Measurements from ENCODE around the gene GADD45GIP1.

Gene GADD45GIP1

GRCh38 chr19:12956446-12957388, at the start of gene GADD45GIP1:
Gene GADD45GIP1 (minus strand): TSS chr19:12957223. CDS start chr19:12957212, 11 bp downstream.
- DNase-seq (ENCODE audit: low read depth): peak; percentile 75

GRCh38 chr19:13005861-13006370, 48.9 kb upstream of the GADD45GIP1 start:
- DNase-seq (ENCODE audit: low read depth): no peak

- no peak for DNase-seq (ENCODE audit: low read depth)
These were observed 48.2 kb upstream of the GADD45GIP1 start for GRCh38 chr19:13005253-13005652.

- no peak for DNase-seq (ENCODE audit: low read depth)
These were observed 47.2 kb upstream of the GADD45GIP1 start for GRCh38 chr19:13004273-13004672.

- no peak for DNase-seq (ENCODE audit: low read depth)
These were observed 46.1 kb upstream of the GADD45GIP1 start for GRCh38 chr19:13003081-13003480.

- no peak for DNase-seq (ENCODE audit: low read depth)
These were observed 45.3 kb upstream of the GADD45GIP1 start for GRCh38 chr19:13002166-13002898.

GRCh38 chr19:13001502-13002165, 44.6 kb upstream of the GADD45GIP1 start:
- no peak for DNase-seq (ENCODE audit: low read depth)

GRCh38 chr19:13001166-13001501, 44.1 kb upstream of the GADD45GIP1 start:
- DNase-seq (ENCODE audit: low read depth): no peak

GRCh38 chr19:12997967-12998940, 41.2 kb upstream of the GADD45GIP1 start:
- DNase-seq (ENCODE audit: low read depth): no peak

- no peak for DNase-seq (ENCODE audit: low read depth)
These were observed 40.4 kb upstream of the GADD45GIP1 start for GRCh38 chr19:12997179-12997966.

- DNase-seq (ENCODE audit: low read depth): no peak
These were observed 39.5 kb upstream of the GADD45GIP1 start for GRCh38 chr19:12996406-12997094.

GRCh38 chr19:12995596-12996405, 38.8 kb upstream of the GADD45GIP1 start:
- DNase-seq (ENCODE audit: low read depth): no peak

GRCh38 chr19:12994701-12995595, 37.9 kb upstream of the GADD45GIP1 start, which contains the start of gene NFIX:
Gene NFIX (plus strand): TSS chr19:12995475. CDS start chr19:12995838, 363 bp downstream.
- peak; percentile 46 for DNase-seq (ENCODE audit: low read depth)

- no peak for DNase-seq (ENCODE audit: low read depth)
These were observed 36.5 kb upstream of the GADD45GIP1 start for GRCh38 chr19:12993562-12993961.

- no peak for DNase-seq (ENCODE audit: low read depth)
These were observed 35.7 kb upstream of the GADD45GIP1 start for GRCh38 chr19:12992729-12993128.

- DNase-seq (ENCODE audit: low read depth): no peak
These were observed 34.3 kb upstream of the GADD45GIP1 start for GRCh38 chr19:12991296-12991695.

GRCh38 chr19:12990853-12991252, 33.8 kb upstream of the GADD45GIP1 start:
- DNase-seq (ENCODE audit: low read depth): no peak

- DNase-seq (ENCODE audit: low read depth): no peak
These were observed 33.4 kb upstream of the GADD45GIP1 start for GRCh38 chr19:12990431-12990830.
